Caco-2 (cell line): ENCODE results near the gene TMEM266. TPM values are rescaled to one million over a fixed set of nuclear protein-coding genes. Genes with fewer than 3 reads are reported as not detected.

Source experiments
- BruUV-seq: library from RNA; stranded (reverse); fragments of 400-500 nt; replicated peaks from 2 replicates; lab custom pipeline; 2021; lab: Mats Ljungman, UMichigan
- CTCF ChIA-PET: fragments of 300-600 bp; sonication (Branson Sonifier 250); formaldehyde crosslinking; loops from one replicate; lab custom pipeline; 2022; ENCODE audit warnings: antibody characterized with exemption; lab: Charles Lee
- POLR2A ChIA-PET: fragments of 300-600 bp; sonication (Branson Sonifier 250); formaldehyde crosslinking; loops from one replicate; lab custom pipeline; 2022; ENCODE audit warnings: antibody characterized with exemption; lab: Charles Lee
- DNase-seq, 2 experiments: peaks; one replicate each; pipeline versions ENCODE4 v3.0.0 to v3.0.0-alpha.2; 2020 to 2022
- H3K27me3 ChIP-seq: replicated peaks from 2 replicates; pipeline ENCODE4 v1.6.0; 2011; ENCODE audit warnings: low read length; ENCODE audit not compliant: control insufficient read depth, insufficient read depth
- H3K36me3 ChIP-seq: 2 replicates; pipeline ENCODE4 v1.5.1; 2011; ENCODE audit warnings: low read length; ENCODE audit not compliant: control insufficient read depth, insufficient read depth
- H3K4me1 ChIP-seq: fragments of 250-450 bp; sonication (Bioruptor Pico); 2 replicates; pipeline ENCODE4 v1.5.1; 2020; ENCODE audit warnings: mild to moderate bottlenecking
- H3K4me3 ChIP-seq: 2 replicates; pipeline ENCODE4 v1.5.1; 2011; ENCODE audit warnings: low read depth, mild to moderate bottlenecking, control low read depth, low read length
- H3K9me3 ChIP-seq: fragments of 250-450 bp; sonication (Bioruptor Pico); 2 replicates; pipeline ENCODE4 v1.5.1; 2020; ENCODE audit warnings: mild to moderate bottlenecking, moderate library complexity
- H3K27ac Mint-ChIP-seq: one replicate; pipeline ENCODE4 v1.8.0; 2022; ENCODE audit warnings: mixed read lengths; ENCODE audit not compliant: unreplicated experiment
- H3K27me3 Mint-ChIP-seq: one replicate; pipeline ENCODE4 v1.8.0; 2022; ENCODE audit warnings: mixed read lengths; ENCODE audit not compliant: insufficient read depth, unreplicated experiment
- H3K36me3 Mint-ChIP-seq: one replicate; pipeline ENCODE4 v1.8.0; 2022; ENCODE audit warnings: mild to moderate bottlenecking, mixed read lengths; ENCODE audit not compliant: insufficient read depth, unreplicated experiment
- H3K4me1 Mint-ChIP-seq: one replicate; pipeline ENCODE4 v1.8.0; 2022; ENCODE audit warnings: low read depth, mixed read lengths; ENCODE audit not compliant: unreplicated experiment
- H3K4me3 Mint-ChIP-seq: one replicate; pipeline ENCODE4 v1.8.0; 2022; ENCODE audit warnings: mild to moderate bottlenecking, moderate library complexity, mixed read lengths; ENCODE audit not compliant: unreplicated experiment
- H3K9me3 Mint-ChIP-seq: one replicate; pipeline ENCODE4 v1.8.0; 2022; ENCODE audit warnings: mixed read lengths; ENCODE audit not compliant: unreplicated experiment
- CTCF ChIP-seq, 2 experiments: fragments of 200-600 bp in 1 of 2; IDR thresholded peaks; 1 replicate in 1 of 2; 2 replicates in 1 of 2; pipeline versions ENCODE4 v1.5.1 to v1.8.0; 2011 to 2022; ENCODE audit warnings: antibody characterized with exemption in 1 of 2, control low read depth in 1 of 2, inconsistent platforms in 1 of 2, low read depth in 1 of 2, low read length in 1 of 2, mild to moderate bottlenecking in 1 of 2, moderate library complexity in 1 of 2; ENCODE audit not compliant: insufficient read depth in 1 of 2, severe bottlenecking in 1 of 2, unreplicated experiment in 1 of 2
- intact Hi-C: fragments of 100-400 bp; cut with micrococcal nuclease; formaldehyde crosslinking; loops from one replicate; pipeline ENCODE4 v1.10.0; 2022; ENCODE audit not compliant: unreplicated experiment
- total RNA-seq: library from RNA; stranded (reverse); gene quantifications from 2 replicates; pipeline ENCODE4 v1.2.3, GENCODE V29; 2022

TMEM266 gene
- total RNA-seq, 1 experiment from 2014 or later = 0.27 TPM

- Histone ChIP-seq H3K9me3 (no peaks in the 10 kb centered on the region), H3K27me3 (no peaks in the 10 kb centered on the region), H3K4me1 (0 out of 2 replicates have a peak, but pooled peaks cover 3% of the 10 kb centered on the region), H3K4me3 (no peak overlapping the region), H3K36me3 (no peaks in the 10 kb centered on the region; the same call in none of the 2 replicates)
- ChIA-PET POLR2A (no interaction called here), CTCF (no interaction called here)
- no peak overlapping the region for H3K27ac Mint-ChIP-seq
- no peak overlapping the region for H3K4me3 Mint-ChIP-seq
- no peak for TF ChIP-seq CTCF (IDR thresholded peaks at IDR 0.05; ENCODE audit: insufficient read depth in 1 of 2, low read depth in 1 of 2, low read length in 1 of 2, severe bottlenecking in 1 of 2, unreplicated experiment in 1 of 2)
- H3K9me3 Mint-ChIP-seq = no peaks in the 10 kb centered on the region
- H3K27me3 Mint-ChIP-seq = no peaks in the 10 kb centered on the region
- peaks cover 12% of the 10 kb centered on the region for H3K4me1 Mint-ChIP-seq
- BruUV-seq = no TSS peak
- H3K36me3 Mint-ChIP-seq = peaks cover 58% of the 10 kb centered on the region
- intact Hi-C loops = no loop called here
- no peak for DNase-seq
These were observed 158.1 kb downstream of the TMEM266 start for GRCh38 chr15:76217882-76218217.

GRCh38 chr15:76221085-76221767 is 161.4 kb downstream of the TMEM266 start:
- H3K4me1 ChIP-seq = 0 out of 2 replicates have a peak, but pooled peaks cover 3% of the 10 kb centered on the region
- POLR2A ChIA-PET = no interaction called here
- intact Hi-C loops = no loop called here
- no peak for DNase-seq
- CTCF ChIA-PET = no interaction called here
- Mint-ChIP-seq H3K27ac (peak overlapping the region; percentile 61), H3K4me1 (peaks cover 12% of the 10 kb centered on the region), H3K9me3 (no peaks in the 10 kb centered on the region), H3K4me3 (no peak overlapping the region), H3K36me3 (peaks cover 55% of the 10 kb centered on the region), H3K27me3 (no peaks in the 10 kb centered on the region)
- H3K27me3 ChIP-seq = no peaks in the 10 kb centered on the region
- TF ChIP-seq CTCF (IDR thresholded peaks at IDR 0.05; ENCODE audit: insufficient read depth in 1 of 2, low read depth in 1 of 2, low read length in 1 of 2, severe bottlenecking in 1 of 2, unreplicated experiment in 1 of 2) = no peak
- H3K36me3 ChIP-seq = no peaks in the 10 kb centered on the region; the same call in 1 of the 2 replicates
- H3K9me3 ChIP-seq = no peaks in the 10 kb centered on the region
- H3K4me3 ChIP-seq = no peak overlapping the region
- no TSS peak for BruUV-seq

- H3K9me3 Mint-ChIP-seq = no peaks in the 10 kb centered on the region
- Histone ChIP-seq H3K27me3 (no peaks in the 10 kb centered on the region), H3K9me3 (no peaks in the 10 kb centered on the region), H3K4me3 (no peak overlapping the region), H3K36me3 (no peaks in the 10 kb centered on the region; the same call in 1 of the 2 replicates), H3K4me1 (0 out of 2 replicates have a peak, but pooled peaks cover 3% of the 10 kb centered on the region)
- TF ChIP-seq CTCF (IDR thresholded peaks at IDR 0.05; ENCODE audit: insufficient read depth in 1 of 2, low read depth in 1 of 2, low read length in 1 of 2, severe bottlenecking in 1 of 2, unreplicated experiment in 1 of 2) = no peak
- H3K27me3 Mint-ChIP-seq = no peaks in the 10 kb centered on the region
- DNase-seq = no peak
- H3K4me3 Mint-ChIP-seq = no peak overlapping the region
- POLR2A ChIA-PET = no interaction called here
- intact Hi-C loops = no loop called here
- H3K27ac Mint-ChIP-seq = no peak overlapping the region
- BruUV-seq = no TSS peak
- peaks cover 45% of the 10 kb centered on the region for H3K36me3 Mint-ChIP-seq
- H3K4me1 Mint-ChIP-seq = peaks cover 12% of the 10 kb centered on the region
- CTCF ChIA-PET = no interaction called here
These were observed 162.4 kb downstream of the TMEM266 start for GRCh38 chr15:76222159-76222558.
